Endothelial cell of hepatic sinusoid (primary cell): ENCODE results near the gene ADAM29.
"Not testable (repeated sequence)": the region's sequence is repeated elsewhere in the genome, so short reads cannot be mapped to it uniquely, and the experiment has no call there.

ENCODE experiments used
- in situ Hi-C: cut with HindIII; loops from 2 replicates; pipeline ENCODE4 v1.10.0; 2017; ENCODE audit warnings: low sequenced_read_pairs

ADAM29 gene

GRCh38 chr4:174918058-174918457, at the start of gene ADAM29:
Gene ADAM29 (plus strand): TSS chr4:174918358. CDS start chr4:174975526, 57,168 bp downstream.
- in situ Hi-C loops, result loop anchor here (5.0 kb wide), 1 partner anchor 101 kb away; no protein-coding TSS in a partner anchor

- in situ Hi-C loops, result no loop called here
Observed at GRCh38 chr4:174869339-174869738, 48.8 kb upstream of the ADAM29 start.

- in situ Hi-C loops, result no loop called here
Observed at GRCh38 chr4:174870311-174870710, 47.8 kb upstream of the ADAM29 start.

- in situ Hi-C loops, result no loop called here
Observed at GRCh38 chr4:174871407-174871806, 46.8 kb upstream of the ADAM29 start.

GRCh38 chr4:174873146-174873545, 45.0 kb upstream of the ADAM29 start:
- in situ Hi-C loops, result not testable (repeated sequence)

GRCh38 chr4:174873931-174874330, 44.2 kb upstream of the ADAM29 start:
- in situ Hi-C loops, result no loop called here

GRCh38 chr4:174874898-174875297, 43.3 kb upstream of the ADAM29 start:
- in situ Hi-C loops, result no loop called here

GRCh38 chr4:174880001-174880400, 38.2 kb upstream of the ADAM29 start:
- in situ Hi-C loops, result no loop called here

- in situ Hi-C loops, result no loop called here
Observed at GRCh38 chr4:174882317-174882992, 35.7 kb upstream of the ADAM29 start.

GRCh38 chr4:174907508-174907907, 10.7 kb upstream of the ADAM29 start:
- in situ Hi-C loops, result no loop called here

GRCh38 chr4:174910271-174910670, 7.9 kb upstream of the ADAM29 start:
- in situ Hi-C loops, result no loop called here

- in situ Hi-C loops, result no loop called here
Observed at GRCh38 chr4:174912919-174913543, 5.1 kb upstream of the ADAM29 start.

GRCh38 chr4:174919886-174920423, 1.8 kb downstream of the ADAM29 start:
- in situ Hi-C loops, result loop anchor here (5.0 kb wide), 1 partner anchor 103 kb away; no protein-coding TSS in a partner anchor

- in situ Hi-C loops, result no loop called here
Observed at GRCh38 chr4:174926958-174927357, 8.8 kb downstream of the ADAM29 start.

GRCh38 chr4:174928174-174928573, 10.0 kb downstream of the ADAM29 start:
- in situ Hi-C loops, result no loop called here

- in situ Hi-C loops, result no loop called here
Observed at GRCh38 chr4:174928575-174929253, 10.6 kb downstream of the ADAM29 start.

GRCh38 chr4:174929346-174929745, 11.2 kb downstream of the ADAM29 start:
- in situ Hi-C loops, result no loop called here

GRCh38 chr4:174930895-174931294, 12.7 kb downstream of the ADAM29 start:
- in situ Hi-C loops, result no loop called here

- in situ Hi-C loops, result no loop called here
Observed at GRCh38 chr4:174933083-174933482, 14.9 kb downstream of the ADAM29 start.

- in situ Hi-C loops, result no loop called here
Observed at GRCh38 chr4:174934360-174934759, 16.2 kb downstream of the ADAM29 start.

GRCh38 chr4:174935607-174936006, 17.4 kb downstream of the ADAM29 start:
- in situ Hi-C loops, result no loop called here

GRCh38 chr4:174940002-174940401, 21.8 kb downstream of the ADAM29 start:
- in situ Hi-C loops, result no loop called here
